GM19395 (cell line): Measurements from ENCODE around the gene RPRD2.

ENCODE experiments used
- ATAC-seq: cut with Tn5 transposase; IDR thresholded peaks from one replicate; pipeline ENCODE4 v1.9.1; 2021; ENCODE audit warnings: mild to moderate bottlenecking, moderate library complexity; ENCODE audit not compliant: unreplicated experiment

The RPRD2 gene

DNA sequence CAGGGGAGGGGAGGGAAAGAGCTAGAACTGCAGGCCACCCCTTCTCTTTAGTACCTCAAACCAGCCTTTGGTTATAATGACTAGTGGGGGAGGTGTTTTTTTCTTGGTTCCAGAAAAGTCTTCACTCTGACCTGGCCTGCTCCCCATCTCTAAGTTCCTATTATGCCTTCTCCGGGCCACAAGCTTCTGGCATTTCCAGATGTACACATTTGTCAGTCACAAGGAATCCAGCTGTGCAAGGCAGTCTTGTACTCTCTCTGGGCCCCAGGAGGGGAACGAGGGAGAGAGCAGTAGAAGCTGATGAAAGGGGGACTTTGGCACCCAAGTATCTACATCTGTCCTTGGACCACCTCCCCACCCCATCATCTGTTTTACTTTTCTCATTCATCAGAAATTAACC is 148.9 kb downstream of the RPRD2 start:
- ATAC-seq, result no peak

DNA sequence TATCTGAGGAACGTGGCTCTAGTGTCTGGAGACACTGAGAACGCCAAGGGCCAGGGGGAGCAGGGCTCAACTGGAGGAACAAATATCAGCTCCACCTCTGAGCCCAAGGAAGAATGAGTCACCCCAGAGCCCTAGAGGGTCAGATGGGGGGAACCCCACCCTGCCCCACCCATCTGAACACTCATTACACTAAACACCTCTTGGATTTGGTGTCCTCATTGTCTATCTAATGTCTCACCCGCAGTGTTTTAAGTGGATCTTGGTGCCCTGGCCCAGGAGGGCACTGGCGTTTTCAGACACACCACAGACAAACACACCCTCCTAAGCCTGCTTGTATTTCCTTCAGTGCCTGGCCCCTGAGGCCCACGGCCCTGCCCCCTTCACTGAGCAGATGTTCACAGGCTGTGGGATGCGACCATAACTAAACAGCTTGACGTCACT is 149.4 kb downstream of the RPRD2 start:
- no peak for ATAC-seq

GRCh38 chr1:150514260-150514659 is 150.3 kb downstream of the RPRD2 start:
- no peak for ATAC-seq

DNA sequence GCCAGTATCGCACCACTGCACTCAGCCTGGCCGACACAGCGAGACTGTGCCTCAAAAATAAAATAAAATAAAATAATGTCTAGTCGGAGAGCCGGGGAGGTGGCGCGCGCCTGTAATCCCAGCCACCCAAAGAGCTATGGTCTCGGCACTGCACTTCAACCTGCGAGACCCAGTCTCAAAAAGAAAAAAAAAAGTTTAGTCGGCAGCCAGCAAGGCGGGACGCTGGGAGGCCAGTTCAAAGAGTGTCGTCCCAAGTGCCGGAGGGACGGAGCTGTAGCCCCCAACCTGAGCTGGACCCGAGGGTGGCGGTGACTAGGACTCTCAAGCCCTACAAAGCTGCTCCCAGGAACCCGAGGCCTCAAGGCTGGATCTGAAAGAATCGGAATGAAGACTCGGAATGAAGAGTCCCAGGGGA is 151.0 kb downstream of the RPRD2 start:
- no peak for ATAC-seq

- ATAC-seq, result peak; percentile 96
These were observed 151.5 kb downstream of the RPRD2 start, which contains the start of gene FALEC for GRCh38 chr1:150515328-150516049. Gene FALEC (plus strand): TSS chr1:150515752.

GRCh38 chr1:150516050-150516591 is 152.2 kb downstream of the RPRD2 start:
- peak; percentile 4 for ATAC-seq

- ATAC-seq, result no peak
These were observed 152.7 kb downstream of the RPRD2 start for GRCh38 chr1:150516616-150517015.

- ATAC-seq, result no peak
These were observed 157.4 kb downstream of the RPRD2 start for GRCh38 chr1:150521196-150521968.

- ATAC-seq, result no peak
These were observed 161.4 kb downstream of the RPRD2 start for GRCh38 chr1:150525348-150525747.
